ENCODE results near the gene RPRML.
"Not testable (repeated sequence)": the region's sequence is repeated elsewhere in the genome, so short reads cannot be mapped to it uniquely, and the experiment has no call there.

Gene RPRML

DNA sequence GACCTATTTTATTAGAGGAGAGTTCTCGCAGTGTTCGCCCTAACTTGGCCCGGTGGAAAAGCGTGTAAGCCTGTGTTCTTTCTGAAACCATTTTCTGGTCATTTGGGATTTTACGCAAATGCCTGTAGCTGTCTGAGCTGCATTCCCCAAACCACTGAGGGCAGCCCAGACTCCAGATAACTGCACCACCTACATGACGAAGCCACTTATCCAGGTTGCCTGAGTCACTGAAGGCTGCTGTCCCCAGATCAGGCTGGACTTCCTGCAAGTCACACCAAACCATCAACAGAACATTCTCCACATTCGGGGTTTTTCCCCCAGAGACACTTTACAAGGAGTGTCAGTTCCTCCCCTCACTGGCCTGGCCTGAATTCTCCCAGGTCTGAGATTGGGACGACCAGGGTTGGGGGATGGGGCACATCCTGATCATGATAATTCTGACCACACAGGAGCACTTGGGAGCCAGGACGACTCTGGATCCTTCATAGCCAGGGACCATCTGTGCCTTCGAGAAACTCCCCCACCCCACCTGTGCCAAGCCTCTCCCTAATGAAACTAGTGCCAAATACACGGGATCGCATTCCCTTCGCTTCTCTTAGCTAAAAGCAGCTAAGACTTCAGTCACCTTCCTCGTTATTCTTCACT, 2.3 kb downstream of the RPRML start:
- no peak for DNase-seq (ENCODE audit: low spot score)

DNA sequence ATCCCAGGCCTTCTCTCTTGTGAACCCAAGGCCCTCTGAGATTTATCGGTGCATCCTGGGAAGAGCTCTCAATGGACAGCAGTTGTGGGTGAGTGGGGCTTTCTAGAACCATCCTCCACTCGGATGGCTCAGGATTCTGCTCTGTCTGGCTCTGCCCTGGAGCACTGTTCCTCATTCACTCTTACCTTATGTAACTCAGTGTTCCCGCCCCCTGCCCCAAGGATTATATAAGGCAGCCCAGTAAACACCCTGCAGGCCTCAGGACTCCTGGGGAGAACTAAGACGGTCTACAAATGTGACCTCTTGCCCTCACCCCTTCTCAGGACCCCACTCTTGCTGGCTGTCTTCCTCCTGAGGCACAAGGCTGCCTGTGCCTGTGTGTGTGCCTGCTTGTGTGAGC, 3.8 kb downstream of the RPRML start:
- DNase-seq (ENCODE audit: low spot score): no peak

DNA sequence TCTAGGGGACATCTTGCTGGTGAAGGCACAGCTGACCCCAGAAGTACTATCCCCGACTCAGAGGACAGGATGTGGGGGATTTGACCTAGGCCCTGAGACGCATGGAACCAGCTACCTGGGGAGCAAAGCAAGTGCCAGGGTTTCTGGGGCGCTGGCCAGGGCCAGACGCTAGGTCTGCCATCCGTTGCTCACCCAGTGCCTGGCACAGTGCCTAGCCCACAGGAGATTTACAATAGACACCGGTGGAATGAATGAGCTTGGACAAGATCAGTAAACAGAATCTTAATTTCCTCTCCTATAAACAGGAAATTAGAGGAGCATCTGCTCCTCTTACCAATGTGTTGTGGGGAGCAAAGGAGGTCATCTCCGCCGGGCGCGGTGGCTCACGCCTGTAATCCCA, 5.0 kb downstream of the RPRML start:
- no peak for DNase-seq (ENCODE audit: low spot score)

DNA sequence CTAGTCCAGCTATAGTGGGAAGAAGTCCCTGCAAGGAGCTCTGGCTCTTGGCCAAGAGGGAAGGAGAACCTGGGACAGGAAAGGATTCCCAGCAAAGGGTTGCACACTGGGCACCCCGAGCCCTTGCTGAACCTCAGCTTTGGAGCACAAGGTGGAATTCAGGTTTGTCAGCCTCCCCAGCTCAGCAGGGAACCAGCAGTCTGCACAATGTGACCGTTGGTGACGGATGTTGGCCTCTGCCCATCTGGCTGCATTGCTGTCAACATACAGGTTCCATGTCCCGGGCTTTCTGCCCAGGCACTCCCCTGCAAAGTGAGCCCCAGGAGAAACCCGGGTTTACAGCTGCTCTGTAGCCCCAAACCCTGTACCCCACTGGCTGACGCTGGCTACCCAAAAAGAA, 6.7 kb downstream of the RPRML start:
- no peak for DNase-seq (ENCODE audit: low spot score)

DNA sequence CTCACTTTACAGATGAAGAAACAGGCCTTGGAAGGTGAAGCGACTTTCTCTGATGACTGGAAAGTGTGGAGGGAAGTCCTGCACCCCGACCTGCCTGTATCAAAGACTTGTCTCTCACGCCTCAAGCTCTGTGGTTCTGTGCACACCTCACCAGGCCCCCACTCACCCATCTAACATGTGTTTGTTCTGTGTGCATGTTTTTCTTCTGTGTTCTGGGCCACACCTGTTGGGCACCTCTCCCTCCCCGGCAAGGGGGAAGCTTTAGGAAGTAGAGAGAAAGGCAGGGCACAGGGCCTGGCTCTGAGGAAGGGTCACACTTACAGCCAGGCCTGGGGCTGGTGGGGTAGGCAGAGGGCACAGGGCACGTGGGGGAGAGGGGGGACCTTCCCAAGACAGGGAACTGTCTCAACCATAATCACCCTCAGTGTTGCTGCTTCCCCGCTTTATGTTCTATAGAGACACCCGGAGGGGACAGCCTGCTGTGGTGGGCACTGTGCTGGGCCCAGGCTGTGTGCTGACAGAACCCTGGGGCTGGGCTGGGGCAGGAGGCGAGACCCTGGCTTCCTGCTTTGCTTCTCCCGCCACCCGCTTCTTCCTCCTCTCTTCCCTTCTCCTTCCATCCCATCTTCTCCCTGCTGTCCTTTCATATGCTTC, 7.3 kb downstream of the RPRML start:
- DNase-seq (ENCODE audit: low spot score): no peak

DNA sequence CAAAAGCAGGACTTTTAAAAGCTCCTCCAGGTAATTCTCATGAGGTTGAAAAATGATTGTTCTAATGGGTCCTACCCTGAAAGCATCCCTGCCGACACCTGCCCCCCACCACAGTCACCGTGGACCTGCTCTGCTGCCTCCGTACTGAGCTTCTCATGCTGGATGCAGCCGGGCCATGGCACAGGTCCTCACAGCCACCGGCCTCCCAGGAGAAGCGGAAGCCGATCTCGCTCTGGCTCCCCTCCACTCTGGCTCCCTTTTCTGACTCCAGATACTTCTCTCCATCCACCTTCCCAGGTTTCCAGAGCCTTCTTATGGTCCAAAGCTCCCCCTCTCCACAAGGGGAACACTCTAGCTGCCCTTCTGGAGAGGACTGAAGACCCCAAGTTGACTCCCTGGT, 10.2 kb downstream of the RPRML start:
- no peak for DNase-seq (ENCODE audit: low spot score)

DNA sequence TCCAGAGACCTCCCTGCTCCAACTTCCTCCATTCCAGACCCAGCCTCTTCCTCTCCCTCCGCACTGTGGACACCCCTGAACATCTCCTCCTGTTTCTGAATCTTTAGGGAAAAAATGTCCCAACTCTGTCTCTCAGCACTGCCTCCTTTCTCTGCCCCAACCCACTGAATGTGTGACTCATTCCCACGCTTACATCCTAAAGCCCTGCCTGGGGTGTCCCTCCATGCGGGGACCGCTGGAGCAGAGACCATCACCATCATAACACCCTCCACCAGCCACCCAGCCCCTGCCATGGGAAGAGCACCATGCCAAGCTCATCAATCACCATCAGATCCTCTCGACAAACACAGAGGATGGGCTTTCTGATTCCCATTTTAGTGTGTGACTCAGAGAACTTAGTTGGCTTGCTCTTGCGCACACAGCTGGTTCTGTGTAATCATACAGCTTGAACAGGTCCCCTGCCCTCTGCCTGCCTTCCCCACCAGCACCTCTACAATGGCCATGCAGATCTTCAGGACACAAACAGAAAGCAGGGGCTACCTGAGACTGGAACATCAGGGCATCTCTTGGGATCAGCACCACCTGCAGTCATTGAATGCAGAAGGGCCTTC, 10.7 kb downstream of the RPRML start:
- DNase-seq (ENCODE audit: low spot score): no peak

DNA sequence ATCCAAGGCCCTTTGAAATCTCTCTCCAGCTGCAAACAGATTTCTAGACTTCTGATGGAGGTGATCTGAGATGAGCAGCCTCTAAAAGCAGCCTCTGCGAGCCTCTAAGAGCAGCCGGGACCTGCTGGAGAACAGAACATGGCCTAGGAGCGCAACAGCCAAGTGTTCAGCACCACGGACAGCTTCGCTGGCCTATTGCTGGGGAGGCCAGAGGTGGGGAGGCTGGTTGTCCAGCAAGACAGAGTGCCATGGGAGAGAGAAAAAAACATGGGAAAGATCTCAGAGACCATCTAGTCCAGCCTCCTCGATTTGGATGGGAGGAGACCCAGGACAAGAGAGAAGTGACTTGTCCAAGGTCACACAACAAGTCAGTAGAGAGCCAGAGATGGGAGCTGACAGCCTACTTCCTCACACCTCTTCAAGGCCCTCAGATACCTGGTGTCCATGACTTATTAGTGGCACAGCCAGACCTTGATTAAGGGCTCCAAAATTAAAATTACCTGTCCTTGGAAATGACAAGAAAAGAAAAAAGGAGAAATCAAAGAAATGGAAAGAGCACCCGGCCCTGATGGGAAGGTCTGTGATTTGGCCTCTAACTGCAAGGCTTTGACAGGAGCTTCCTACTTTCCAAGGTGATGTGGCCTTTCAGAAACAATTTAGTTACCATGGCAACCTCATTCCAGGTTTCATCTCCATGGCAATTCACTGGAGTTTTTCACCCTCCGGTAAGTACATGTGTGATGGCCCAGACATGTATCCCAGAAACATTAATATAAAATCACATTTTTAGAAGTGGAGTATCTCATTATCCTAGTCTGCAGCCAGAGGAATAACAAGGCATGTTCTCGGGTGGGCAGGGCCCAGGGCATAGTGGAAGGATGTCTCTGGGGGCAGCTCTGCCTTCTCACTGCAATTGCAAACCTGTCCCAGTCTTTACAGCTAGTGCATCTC, 14.5 kb downstream of the RPRML start:
- DNase-seq (ENCODE audit: low spot score): no peak

DNA sequence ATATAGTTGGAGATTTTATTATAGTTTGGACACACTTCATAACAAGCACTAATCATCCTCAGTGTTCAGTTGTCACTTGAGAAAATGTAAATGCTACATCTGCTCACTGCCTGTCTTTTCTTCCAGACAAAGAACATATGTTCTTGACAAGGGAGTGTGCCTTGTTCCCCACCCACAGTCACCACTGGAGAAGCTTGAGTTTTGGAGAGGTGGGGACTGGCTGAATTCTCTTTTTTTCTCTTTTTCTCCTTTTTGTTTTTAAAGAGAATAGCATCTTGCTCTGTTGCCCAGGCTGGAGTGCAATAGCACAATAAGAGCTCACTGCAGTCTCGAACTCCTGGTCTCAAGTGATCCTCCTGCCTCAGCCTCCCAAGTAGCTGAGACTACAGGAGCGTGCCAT, 15.5 kb downstream of the RPRML start:
- DNase-seq (ENCODE audit: low spot score): no peak

DNA sequence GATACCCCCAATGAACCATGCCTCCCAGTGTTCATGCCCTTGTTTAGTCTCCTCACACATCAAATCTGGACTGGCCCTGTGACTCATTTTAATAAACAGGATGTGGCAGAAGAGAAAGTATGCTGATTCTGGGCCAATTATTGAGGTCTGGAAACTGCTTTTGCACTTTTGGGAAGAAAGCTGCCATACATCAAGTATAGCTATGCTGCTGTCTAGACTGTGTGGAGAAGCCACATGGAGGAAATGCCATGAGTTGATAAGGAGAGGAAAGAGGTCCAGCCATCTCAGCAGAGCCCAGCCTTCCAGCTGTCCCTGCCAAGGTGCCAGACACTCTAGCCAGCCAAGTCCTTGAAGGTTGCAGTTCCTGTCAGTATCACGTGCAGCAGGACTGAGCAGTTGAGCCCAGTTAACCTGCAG, 16.7 kb downstream of the RPRML start:
- DNase-seq (ENCODE audit: low spot score): peak; percentile 61

DNA sequence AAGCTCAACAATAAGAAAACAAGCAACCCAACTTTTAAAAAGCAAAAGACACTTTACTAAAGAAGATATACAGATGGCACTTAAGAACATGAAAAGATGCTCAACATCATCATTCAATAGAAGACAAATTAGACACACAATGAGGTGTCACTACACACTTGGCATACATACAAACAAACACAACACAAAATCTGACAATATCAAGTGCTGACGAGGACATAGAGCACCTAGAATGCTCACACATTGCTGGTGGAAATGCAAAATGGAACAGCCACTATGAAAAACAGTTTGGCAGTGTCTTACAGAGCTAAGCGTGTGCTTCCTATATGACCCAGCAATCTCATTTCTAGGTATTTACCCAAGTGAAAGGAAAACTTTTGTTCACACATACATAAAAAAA, 18.9 kb downstream of the RPRML start:
- DNase-seq (ENCODE audit: low spot score): no peak

DNA sequence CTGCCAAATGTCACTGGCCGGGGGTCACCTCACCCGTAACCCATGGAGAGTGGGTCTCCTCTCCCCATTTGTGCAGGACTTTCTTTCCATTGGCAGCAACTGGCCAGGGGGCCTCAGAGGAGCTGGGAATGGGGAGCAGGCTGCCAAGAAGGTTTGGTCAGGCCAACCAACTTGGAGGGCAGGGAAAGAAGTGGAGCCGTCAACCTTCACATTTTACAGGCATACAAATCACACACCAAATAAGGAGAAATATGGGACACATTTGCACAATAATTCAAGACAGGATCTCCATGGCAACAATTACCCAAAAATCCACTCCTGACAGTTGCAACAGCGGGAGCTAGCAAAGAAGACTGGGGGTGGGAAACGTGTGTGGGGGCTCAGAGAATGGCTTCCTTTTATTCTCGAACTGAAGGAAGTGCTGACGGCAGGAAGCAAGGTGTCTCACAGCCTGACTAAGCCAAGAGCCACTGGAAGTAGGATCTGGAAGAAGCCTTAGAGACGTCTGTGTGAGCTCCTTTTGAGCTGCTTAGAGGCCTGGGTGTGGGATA, 20.9 kb downstream of the RPRML start:
- DNase-seq (ENCODE audit: low spot score): no peak

DNA sequence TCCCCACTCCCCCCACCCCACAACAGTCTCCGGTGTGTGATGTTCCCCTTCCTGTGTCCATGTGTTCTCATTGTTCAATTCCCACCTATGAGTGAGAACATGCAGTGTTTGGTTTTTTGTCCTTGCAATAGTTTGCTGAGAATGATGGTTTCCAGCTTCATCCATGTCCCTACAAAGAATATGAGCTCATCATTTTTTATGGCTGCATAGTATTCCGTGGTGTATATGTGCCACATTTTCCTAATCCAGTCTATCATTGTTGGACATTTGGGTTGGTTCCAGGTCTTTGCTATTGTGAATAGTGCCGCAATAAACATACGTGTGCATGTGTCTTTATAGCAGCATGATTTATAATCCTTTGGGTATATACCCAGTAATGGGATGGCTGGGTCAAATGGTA, 25.9 kb downstream of the RPRML start:
- not testable (repeated sequence) for DNase-seq (ENCODE audit: low spot score)

DNA sequence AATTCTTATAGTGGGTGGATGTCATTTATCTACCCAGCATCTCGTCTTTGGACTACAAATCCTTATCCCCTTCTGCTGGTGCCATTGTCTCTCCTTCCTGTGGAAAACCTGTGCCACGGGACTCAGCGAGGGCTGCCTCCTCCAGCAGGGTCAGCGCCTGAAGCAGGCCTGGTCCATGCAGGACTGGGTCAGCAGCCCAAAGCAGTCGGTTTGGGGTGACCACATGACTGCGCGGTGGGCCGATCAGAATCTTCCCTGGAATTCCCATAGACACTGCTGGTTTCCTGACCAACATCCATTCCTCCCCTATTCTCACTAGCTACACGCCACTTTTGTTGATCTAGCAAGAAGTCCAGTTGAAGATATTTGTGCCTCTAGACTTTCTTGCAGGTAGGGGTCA, 26.9 kb downstream of the RPRML start:
- DNase-seq (ENCODE audit: low spot score): no peak

DNA sequence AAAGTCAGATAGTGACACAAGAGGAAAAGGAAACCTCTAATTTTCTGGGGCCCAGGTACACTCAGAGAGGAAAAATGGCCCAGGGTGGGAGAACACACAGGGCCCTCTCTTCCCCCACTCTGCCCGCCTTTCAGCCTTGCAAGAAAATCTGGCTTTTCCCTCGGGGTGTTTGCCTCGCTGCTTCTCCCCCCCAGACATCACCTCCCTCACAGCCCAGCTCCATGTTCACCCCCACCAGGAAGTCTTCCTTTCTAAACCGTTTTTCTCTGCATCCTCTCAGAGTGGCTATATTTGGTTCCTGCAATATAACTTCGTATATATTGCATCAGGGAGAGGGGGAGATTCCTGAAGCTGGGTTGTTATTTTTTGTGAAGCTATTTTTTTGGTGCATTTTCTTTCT, 27.3 kb downstream of the RPRML start:
- DNase-seq (ENCODE audit: low spot score): no peak

DNA sequence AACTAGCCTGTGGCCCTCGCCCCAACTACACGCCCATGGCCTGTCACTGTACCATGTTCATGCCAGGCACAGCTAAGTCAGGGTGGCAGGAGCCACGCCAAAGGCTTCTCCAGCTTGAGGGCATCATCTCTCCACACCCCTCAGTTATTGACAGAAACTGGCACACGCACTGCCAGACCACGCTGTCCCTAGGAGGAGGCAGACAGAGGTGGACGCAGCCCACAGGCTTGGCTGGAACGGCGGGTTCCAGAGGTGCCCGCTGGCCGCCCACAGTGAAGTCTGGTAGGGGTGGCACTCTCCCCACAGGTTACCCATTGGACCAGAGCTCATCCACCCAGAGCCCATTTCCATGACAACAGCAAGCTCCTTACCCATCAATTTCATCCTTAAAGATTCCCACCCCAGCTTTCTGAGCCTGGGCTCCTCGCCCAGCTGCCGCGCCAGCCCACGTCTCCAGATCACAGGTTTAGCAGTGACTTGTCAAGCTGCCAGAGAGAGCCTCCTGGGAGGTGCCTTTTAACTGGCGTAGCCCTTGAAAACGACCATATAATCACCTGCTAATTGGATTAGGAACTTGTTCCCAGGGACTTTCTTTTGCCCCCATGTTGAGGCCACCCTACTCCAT, 27.9 kb downstream of the RPRML start:
- DNase-seq (ENCODE audit: low spot score): no peak

DNA sequence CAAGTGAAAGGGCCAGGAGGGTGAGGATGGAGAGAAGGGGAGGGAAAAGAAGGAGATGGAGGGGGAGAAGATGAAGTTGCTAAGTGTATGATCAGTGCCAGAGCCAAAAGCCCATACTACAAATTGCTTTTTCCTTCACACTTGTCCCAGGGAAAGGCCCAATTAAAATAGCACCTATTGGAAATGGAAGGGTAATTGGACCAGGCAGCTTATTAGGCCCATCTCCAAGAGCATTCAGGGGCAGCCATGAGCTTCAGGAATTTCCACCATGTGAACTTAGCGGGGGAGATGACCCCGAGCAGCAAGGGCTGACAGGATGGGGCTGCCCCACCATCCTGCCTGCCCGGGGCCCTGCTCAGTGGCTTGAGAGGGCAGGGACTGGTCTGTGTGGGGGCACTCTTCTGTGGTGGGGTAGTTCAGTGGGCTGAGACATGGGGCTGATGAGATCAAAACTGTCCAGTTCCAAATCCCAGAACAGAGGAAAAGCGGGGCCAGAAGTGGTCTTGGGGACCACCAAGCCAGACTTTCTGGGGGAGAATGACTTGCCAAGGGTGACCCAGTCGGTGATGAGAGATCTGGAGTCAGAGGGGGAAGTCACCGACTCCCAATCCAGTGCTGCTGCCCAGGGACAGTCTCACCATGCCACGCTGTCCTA, 28.6 kb downstream of the RPRML start:
- no peak for DNase-seq (ENCODE audit: low spot score)

DNA sequence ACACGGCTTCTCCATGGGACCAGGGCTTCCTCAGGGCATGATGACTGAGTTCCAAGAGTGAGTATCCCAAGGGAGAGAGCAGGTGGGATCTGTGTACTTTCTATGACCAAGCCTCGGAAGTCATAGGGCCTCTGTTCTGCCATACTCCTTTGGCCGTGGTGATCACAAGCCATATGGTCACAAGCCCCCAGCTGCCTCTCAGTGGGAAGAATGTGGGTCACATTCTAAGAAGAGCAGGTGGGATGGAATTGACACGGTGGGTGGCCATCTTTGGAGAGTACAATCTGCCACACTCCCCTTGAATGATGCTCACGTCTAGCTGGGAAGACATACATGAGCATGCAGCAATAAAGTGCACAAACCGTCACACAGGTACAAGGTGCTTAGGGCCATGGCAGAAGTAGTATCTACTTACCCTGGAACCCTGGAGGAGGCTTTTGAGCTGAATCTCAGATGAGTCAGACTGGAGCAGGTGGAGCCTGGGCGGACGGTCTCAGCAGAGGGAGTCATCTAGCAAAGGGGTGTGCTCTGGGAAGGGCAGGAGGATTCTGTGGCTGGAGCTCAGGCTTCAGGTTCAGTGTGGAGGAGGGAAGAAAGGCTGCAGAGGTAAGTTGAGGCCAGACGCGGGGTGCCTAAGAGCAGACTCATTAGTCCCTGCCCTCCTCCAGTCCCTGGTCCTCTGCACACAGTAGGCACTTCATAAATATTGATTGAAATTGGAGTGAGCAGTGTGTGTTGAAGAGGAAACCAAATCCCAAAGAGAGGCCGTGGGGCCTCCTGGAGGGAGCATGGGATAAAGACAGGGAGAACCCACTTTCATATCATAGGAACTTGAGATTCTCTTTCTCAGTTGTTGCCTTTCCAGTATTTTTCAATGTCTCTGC, 29.5 kb downstream of the RPRML start:
- no peak for DNase-seq (ENCODE audit: low spot score)

DNA sequence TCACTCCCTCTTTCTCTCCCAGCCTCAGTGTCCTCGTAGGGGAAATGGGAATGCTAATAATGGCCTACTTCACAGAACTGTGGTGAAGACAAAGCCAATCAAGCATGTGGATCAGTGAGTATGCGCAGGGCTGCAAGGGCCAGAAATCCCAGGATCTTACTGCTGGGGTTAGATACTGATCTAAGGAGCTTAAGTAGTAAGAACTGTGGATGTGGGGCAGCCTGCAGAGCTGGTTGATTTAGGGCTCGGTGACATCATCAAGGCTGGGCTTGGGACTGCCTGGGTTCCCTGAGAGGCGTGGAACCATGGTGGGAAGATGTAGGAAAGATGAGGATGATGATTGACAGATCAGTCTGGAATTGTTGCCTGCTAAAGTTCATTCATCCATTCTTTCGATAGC, 30.5 kb downstream of the RPRML start:
- no peak for DNase-seq (ENCODE audit: low spot score)

DNA sequence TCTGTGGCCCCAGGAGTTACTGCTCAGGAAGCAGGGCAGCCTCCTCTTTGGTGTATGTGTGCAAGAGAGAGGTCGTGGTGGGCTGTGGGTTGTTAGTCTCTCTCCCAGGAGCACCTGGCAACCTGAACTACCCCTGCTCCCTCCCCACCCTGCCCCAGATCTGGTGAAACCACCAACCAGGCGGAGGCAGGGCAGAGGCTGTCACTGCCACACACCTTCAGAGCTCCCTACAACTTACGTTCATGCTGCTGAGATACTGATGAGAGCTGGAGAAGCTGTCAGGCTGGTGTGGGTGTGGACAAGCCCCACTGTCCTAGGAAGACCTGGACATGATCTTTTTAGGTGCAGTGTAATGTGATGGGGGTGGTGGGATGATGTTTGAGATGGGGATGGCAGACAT, 31.8 kb downstream of the RPRML start:
- DNase-seq (ENCODE audit: low spot score): no peak

All from GM03348 (cell line).